LNCAP (cell line): ENCODE results near the gene SPDYA.

Experiments
- TF ChIP-seq, protein P1 (sequence below): fragments of 450-650 bp; IDR thresholded peaks from 2 replicates; pipeline ENCODE4 v1.5.1; 2017; ENCODE audit warnings: mild to moderate bottlenecking

Gene SPDYA

GRCh38 chr2:28896906-28897305 lies 86.3 kb downstream of the SPDYA start:
- TF ChIP-seq, protein P1, sequence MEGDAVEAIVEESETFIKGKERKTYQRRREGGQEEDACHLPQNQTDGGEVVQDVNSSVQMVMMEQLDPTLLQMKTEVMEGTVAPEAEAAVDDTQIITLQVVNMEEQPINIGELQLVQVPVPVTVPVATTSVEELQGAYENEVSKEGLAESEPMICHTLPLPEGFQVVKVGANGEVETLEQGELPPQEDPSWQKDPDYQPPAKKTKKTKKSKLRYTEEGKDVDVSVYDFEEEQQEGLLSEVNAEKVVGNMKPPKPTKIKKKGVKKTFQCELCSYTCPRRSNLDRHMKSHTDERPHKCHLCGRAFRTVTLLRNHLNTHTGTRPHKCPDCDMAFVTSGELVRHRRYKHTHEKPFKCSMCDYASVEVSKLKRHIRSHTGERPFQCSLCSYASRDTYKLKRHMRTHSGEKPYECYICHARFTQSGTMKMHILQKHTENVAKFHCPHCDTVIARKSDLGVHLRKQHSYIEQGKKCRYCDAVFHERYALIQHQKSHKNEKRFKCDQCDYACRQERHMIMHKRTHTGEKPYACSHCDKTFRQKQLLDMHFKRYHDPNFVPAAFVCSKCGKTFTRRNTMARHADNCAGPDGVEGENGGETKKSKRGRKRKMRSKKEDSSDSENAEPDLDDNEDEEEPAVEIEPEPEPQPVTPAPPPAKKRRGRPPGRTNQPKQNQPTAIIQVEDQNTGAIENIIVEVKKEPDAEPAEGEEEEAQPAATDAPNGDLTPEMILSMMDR: no peak

DNA sequence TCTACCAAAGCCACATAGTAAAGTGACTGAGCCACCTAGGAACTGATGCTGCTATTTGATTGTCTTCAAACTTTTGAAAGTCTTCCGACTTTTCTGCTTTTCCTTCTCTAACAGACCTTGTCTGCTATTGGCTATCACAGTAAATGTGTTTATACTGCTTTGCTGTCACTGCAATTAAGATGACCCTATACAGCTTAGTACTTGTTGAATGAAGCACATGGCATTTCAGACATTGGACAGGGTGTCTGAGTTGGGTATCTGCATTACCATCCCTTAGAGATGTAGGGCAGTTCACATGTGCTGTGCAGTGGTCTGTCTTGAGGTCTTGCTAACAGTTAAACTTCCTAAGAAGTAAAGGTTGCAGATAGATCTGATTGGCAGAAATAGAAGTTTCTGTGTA lies 87.4 kb downstream of the SPDYA start:
- TF ChIP-seq, protein P1: no peak
